ENCODE measurements around the gene FANCI.

DNA sequence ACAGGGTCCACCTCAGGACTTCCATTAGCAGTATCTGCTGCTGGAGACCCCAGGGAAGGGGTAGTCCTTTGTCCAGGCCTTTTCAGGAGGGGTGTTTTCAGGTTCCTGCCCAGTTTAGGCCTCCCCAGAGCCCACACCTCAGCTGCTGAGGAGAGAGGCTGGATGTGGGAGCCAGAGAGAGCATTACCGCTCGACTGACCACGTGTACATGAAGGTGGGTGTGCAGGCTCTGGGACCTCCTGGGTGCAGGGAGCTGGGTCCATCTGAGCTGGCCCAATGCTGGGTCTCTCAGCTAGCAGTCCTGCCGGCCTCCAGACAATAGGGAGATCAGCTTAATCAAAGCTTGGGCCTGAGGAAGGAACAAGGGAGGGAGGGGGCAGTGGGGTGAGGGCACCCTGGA, 120.0 kb downstream of the FANCI start:
- TF ChIP-seq CTCF (conservative IDR thresholded peaks at IDR 0.05; ENCODE audit: low read depth, low read length) (no peak), POLR2A (IDR thresholded peaks at IDR 0.05; ENCODE audit: low read depth, low read length) (no peak), RCOR1 (IDR thresholded peaks at IDR 0.05; ENCODE audit: insufficient replicate concordance, low read length) (no peak), ELK1 (IDR thresholded peaks at IDR 0.05; ENCODE audit: borderline replicate concordance, low read depth, low read length) (no peak), BHLHE40 (IDR thresholded peaks at IDR 0.05; ENCODE audit: low read depth, low read length) (no peak)
